ENCODE measurements around the gene PTCH2. TPM values are rescaled to one million over a fixed set of nuclear protein-coding genes. Genes with fewer than 3 reads are reported as not detected.

Gene PTCH2
- total and polyA plus RNA-seq, 2 of the 13 experiments (the other 11 are each of a cell fraction or from before 2014, with no cell fraction given): 0.60 to 1.5 TPM

DNA sequence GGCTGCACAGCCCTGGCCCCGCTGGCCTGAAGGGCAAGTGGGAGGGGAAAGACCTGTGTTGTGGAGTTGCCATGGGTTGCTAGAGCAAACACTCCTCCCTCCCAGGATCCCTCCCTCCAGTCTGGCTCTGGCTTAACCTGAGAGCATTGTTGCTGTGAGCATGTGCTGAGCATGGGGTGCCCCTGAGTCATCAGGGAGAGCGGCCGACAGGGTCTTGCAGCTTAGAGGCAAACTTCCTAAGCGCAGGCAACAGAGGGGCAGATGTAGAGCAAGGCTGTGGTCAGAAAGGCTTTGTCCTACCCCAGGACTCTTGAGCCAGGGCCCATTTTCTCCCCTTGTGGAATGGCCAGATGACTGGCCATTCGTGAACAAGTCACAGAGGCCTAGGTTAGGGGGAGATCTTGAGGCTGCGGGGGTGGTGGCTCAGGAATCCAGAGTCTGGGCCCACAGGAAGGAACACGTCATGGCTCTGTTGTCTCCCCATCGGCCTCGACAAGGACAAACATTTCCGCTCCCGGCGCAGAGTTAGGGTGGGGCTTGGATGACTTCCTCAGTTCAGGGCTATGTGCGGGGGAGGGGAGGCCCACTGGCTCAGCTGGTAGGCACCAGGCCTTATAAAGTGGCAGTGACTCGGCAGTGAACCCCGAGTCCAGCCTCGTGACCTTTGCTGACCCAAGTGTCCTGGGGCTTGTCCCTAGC, 35.5 kb downstream of the PTCH2 start (continued):
- TF ChIP-seq, protein P1, sequence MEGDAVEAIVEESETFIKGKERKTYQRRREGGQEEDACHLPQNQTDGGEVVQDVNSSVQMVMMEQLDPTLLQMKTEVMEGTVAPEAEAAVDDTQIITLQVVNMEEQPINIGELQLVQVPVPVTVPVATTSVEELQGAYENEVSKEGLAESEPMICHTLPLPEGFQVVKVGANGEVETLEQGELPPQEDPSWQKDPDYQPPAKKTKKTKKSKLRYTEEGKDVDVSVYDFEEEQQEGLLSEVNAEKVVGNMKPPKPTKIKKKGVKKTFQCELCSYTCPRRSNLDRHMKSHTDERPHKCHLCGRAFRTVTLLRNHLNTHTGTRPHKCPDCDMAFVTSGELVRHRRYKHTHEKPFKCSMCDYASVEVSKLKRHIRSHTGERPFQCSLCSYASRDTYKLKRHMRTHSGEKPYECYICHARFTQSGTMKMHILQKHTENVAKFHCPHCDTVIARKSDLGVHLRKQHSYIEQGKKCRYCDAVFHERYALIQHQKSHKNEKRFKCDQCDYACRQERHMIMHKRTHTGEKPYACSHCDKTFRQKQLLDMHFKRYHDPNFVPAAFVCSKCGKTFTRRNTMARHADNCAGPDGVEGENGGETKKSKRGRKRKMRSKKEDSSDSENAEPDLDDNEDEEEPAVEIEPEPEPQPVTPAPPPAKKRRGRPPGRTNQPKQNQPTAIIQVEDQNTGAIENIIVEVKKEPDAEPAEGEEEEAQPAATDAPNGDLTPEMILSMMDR (CRISPR knock-in tag; IDR thresholded peaks at IDR 0.05): peak; percentile 21
- peak; percentile 78 for TF ChIP-seq KLF6 (CRISPR knock-in tag; IDR thresholded peaks at IDR 0.05)
- no peak for TF ChIP-seq ZNF629 (CRISPR knock-in tag; conservative IDR thresholded peaks at IDR 0.05)
- peak; percentile 79 for TF ChIP-seq NR2F6 (IDR thresholded peaks at IDR 0.05)
- peak; percentile 78 for TF ChIP-seq NR2F6 (CRISPR knock-in tag; IDR thresholded peaks at IDR 0.05)
- no peak for TF ChIP-seq ZNF773 (CRISPR knock-in tag; IDR thresholded peaks at IDR 0.05; ENCODE audit: borderline replicate concordance)
- TF ChIP-seq PRMT3 (CRISPR knock-in tag; IDR thresholded peaks at IDR 0.05; ENCODE audit: borderline replicate concordance, low read depth): no peak
- peak; percentile 18; the same call in 1 of the 2 replicates for TF ChIP-seq ZNF510 (CRISPR knock-in tag; IDR thresholded peaks at IDR 0.05; ENCODE audit: low read depth)
- TF ChIP-seq, protein P2, sequence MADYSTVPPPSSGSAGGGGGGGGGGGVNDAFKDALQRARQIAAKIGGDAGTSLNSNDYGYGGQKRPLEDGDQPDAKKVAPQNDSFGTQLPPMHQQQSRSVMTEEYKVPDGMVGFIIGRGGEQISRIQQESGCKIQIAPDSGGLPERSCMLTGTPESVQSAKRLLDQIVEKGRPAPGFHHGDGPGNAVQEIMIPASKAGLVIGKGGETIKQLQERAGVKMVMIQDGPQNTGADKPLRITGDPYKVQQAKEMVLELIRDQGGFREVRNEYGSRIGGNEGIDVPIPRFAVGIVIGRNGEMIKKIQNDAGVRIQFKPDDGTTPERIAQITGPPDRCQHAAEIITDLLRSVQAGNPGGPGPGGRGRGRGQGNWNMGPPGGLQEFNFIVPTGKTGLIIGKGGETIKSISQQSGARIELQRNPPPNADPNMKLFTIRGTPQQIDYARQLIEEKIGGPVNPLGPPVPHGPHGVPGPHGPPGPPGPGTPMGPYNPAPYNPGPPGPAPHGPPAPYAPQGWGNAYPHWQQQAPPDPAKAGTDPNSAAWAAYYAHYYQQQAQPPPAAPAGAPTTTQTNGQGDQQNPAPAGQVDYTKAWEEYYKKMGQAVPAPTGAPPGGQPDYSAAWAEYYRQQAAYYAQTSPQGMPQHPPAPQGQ (CRISPR knock-in tag; IDR thresholded peaks at IDR 0.05; ENCODE audit: borderline replicate concordance): 0 out of 2 replicates have a peak, but pooled peaks have one; percentile 35
- TF ChIP-seq, protein P3, sequence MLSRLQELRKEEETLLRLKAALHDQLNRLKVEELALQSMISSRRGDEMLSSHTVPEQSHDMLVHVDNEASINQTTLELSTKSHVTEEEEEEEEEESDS (CRISPR knock-in tag; IDR thresholded peaks at IDR 0.05; ENCODE audit: borderline replicate concordance): peak; percentile 92; the same call in 1 of the 2 replicates
- TF ChIP-seq, protein P4, sequence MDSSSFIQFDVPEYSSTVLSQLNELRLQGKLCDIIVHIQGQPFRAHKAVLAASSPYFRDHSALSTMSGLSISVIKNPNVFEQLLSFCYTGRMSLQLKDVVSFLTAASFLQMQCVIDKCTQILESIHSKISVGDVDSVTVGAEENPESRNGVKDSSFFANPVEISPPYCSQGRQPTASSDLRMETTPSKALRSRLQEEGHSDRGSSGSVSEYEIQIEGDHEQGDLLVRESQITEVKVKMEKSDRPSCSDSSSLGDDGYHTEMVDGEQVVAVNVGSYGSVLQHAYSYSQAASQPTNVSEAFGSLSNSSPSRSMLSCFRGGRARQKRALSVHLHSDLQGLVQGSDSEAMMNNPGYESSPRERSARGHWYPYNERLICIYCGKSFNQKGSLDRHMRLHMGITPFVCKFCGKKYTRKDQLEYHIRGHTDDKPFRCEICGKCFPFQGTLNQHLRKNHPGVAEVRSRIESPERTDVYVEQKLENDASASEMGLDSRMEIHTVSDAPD (CRISPR knock-in tag; IDR thresholded peaks at IDR 0.05): peak; percentile 89
- peak; percentile 76; the same call in 1 of the 2 replicates for TF ChIP-seq ZNF792 (CRISPR knock-in tag; IDR thresholded peaks at IDR 0.05)
- TF ChIP-seq, protein P5, sequence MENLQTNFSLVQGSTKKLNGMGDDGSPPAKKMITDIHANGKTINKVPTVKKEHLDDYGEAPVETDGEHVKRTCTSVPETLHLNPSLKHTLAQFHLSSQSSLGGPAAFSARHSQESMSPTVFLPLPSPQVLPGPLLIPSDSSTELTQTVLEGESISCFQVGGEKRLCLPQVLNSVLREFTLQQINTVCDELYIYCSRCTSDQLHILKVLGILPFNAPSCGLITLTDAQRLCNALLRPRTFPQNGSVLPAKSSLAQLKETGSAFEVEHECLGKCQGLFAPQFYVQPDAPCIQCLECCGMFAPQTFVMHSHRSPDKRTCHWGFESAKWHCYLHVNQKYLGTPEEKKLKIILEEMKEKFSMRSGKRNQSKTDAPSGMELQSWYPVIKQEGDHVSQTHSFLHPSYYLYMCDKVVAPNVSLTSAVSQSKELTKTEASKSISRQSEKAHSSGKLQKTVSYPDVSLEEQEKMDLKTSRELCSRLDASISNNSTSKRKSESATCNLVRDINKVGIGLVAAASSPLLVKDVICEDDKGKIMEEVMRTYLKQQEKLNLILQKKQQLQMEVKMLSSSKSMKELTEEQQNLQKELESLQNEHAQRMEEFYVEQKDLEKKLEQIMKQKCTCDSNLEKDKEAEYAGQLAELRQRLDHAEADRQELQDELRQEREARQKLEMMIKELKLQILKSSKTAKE (CRISPR knock-in tag; IDR thresholded peaks at IDR 0.05; ENCODE audit: borderline replicate concordance): peak; percentile 75; the same call in 1 of the 2 replicates
- TF ChIP-seq, protein P6, sequence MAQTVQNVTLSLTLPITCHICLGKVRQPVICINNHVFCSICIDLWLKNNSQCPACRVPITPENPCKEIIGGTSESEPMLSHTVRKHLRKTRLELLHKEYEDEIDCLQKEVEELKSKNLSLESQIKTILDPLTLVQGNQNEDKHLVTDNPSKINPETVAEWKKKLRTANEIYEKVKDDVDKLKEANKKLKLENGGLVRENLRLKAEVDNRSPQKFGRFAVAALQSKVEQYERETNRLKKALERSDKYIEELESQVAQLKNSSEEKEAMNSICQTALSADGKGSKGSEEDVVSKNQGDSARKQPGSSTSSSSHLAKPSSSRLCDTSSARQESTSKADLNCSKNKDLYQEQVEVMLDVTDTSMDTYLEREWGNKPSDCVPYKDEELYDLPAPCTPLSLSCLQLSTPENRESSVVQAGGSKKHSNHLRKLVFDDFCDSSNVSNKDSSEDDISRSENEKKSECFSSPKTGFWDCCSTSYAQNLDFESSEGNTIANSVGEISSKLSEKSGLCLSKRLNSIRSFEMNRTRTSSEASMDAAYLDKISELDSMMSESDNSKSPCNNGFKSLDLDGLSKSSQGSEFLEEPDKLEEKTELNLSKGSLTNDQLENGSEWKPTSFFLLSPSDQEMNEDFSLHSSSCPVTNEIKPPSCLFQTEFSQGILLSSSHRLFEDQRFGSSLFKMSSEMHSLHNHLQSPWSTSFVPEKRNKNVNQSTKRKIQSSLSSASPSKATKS (CRISPR knock-in tag; IDR thresholded peaks at IDR 0.05): peak; percentile 92; the same call in 1 of the 2 replicates
- TF ChIP-seq AGO1 (IDR thresholded peaks at IDR 0.05; ENCODE audit: low read depth, low read length, poor library complexity, severe bottlenecking): no peak
- TF ChIP-seq, protein P7, sequence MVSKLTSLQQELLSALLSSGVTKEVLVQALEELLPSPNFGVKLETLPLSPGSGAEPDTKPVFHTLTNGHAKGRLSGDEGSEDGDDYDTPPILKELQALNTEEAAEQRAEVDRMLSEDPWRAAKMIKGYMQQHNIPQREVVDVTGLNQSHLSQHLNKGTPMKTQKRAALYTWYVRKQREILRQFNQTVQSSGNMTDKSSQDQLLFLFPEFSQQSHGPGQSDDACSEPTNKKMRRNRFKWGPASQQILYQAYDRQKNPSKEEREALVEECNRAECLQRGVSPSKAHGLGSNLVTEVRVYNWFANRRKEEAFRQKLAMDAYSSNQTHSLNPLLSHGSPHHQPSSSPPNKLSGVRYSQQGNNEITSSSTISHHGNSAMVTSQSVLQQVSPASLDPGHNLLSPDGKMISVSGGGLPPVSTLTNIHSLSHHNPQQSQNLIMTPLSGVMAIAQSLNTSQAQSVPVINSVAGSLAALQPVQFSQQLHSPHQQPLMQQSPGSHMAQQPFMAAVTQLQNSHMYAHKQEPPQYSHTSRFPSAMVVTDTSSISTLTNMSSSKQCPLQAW (CRISPR knock-in tag; IDR thresholded peaks at IDR 0.05): peak; percentile 95

Measured in HepG2 (cell line).